Measurements from ENCODE around the gene RAN. TPM values are rescaled to one million over a fixed set of nuclear protein-coding genes. Genes with fewer than 3 reads are reported as not detected.
A peak's percentile ranks its signal among the peaks of the same experiment; 100 is the strongest.

Gene RAN
- total RNA-seq, 1 experiment from 2014 or later, result 1,968 TPM

GRCh38 chr12:130881046-130881445, 9.2 kb downstream of the RAN start:
- peak overlapping the region in 1 of 3 experiments; percentile 0; a peak in 1 of 7 replicates for H3K27ac Mint-ChIP-seq
- Histone ChIP-seq H3K23ac (ENCODE audit: insufficient read length, low read depth, low read length) (no peak overlapping the region), H3K9ac (ENCODE audit: extremely low read depth, insufficient read length, low read length) (no peak overlapping the region), H2AK5ac (ENCODE audit: insufficient read length, low read length) (no peak overlapping the region), H3K79me2 (ENCODE audit: insufficient read depth, low read length) (no peaks in the 10 kb centered on the region), H3K79me1 (ENCODE audit: insufficient read depth, low read depth, low read length, poor library complexity, severe bottlenecking) (no peaks in the 10 kb centered on the region), H2BK120ac (ENCODE audit: low read depth, low read length, poor library complexity, severe bottlenecking) (no peak overlapping the region), H3T11ph (ENCODE audit: low read length) (no peak overlapping the region), H3K56ac (ENCODE audit: insufficient read length, low read depth, low read length) (no peak overlapping the region), H3K9me3 (ENCODE audit: control insufficient read depth, low read depth, low read length) (no peaks in the 10 kb centered on the region), H4K91ac (ENCODE audit: insufficient read length, low read depth, low read length) (no peak overlapping the region), H3K27ac (ENCODE audit: insufficient read length, low read depth, low read length) (no peak overlapping the region), H3K18ac (ENCODE audit: insufficient read length, low read depth, low read length) (no peak overlapping the region), H3K4me1 (ENCODE audit: insufficient read depth, low read length) (no peaks in the 10 kb centered on the region), H2AFZ (ENCODE audit: low read length) (no peak overlapping the region), H3K4ac (ENCODE audit: low read depth, low read length) (no peak overlapping the region), H3K4me2 (ENCODE audit: insufficient read depth, insufficient read length, low read length) (no peak overlapping the region), H2BK15ac (ENCODE audit: low read depth, low read length) (no peak overlapping the region), H4K5ac (ENCODE audit: insufficient read length, low read depth, low read length) (no peak overlapping the region), H2BK12ac (ENCODE audit: insufficient read length, low read depth, low read length) (no peak overlapping the region), H4K20me1 (ENCODE audit: control insufficient read depth, insufficient read depth, insufficient read length) (peaks cover 4% of the 10 kb centered on the region), H2BK5ac (ENCODE audit: insufficient read length, low read length) (no peak overlapping the region), H4K8ac (replicated peaks; ENCODE audit: insufficient read length, low read depth, low read length) (no peak overlapping the region), H3K14ac (ENCODE audit: insufficient read depth, low read length) (no peak overlapping the region), H3K23me2 (ENCODE audit: insufficient read length, low read depth, low read length, poor library complexity, severe bottlenecking) (no peaks in the 10 kb centered on the region), H3K27me3 (ENCODE audit: insufficient read depth, low read length) (no peaks in the 10 kb centered on the region), H2BK20ac (ENCODE audit: low read depth, low read length, poor library complexity, severe bottlenecking) (no peak overlapping the region)
- peaks cover 9 to 19% (median 16%) of the 10 kb centered on the region in 3 experiments; a peak in 6 of 7 replicates for H3K36me3 Mint-ChIP-seq (ENCODE audit: insufficient read depth in 1 of 3, low read depth in 3 of 3)
- no peaks in the 10 kb centered on the region for H3K9me3 Mint-ChIP-seq
- no peak for TF ChIP-seq CTCF (conservative IDR thresholded peaks at IDR 0.05)
- no peak overlapping the region; a peak in 1 of 5 replicates for H3K4me3 Mint-ChIP-seq
- DNase-seq, result no peak
- peaks cover 26 to 29% of the 10 kb centered on the region in 2 experiments for H3K4me1 Mint-ChIP-seq
- WGBS (ENCODE audit: extremely low coverage, insufficient read length, low lambda C conversion rate), result no CpG with 5 or more reads among the region's 5 CpGs
- no peaks in the 10 kb centered on the region; the same call in none of the 2 replicates for H3K27me3 Mint-ChIP-seq (ENCODE audit: low read depth)
